NT2/D1 (cell line): Measurements from ENCODE around the gene LCORL.

Experiments
- SUZ12 ChIP-seq: IDR thresholded peaks from 2 replicates; pipeline ENCODE4 v1.6.1; 2011; ENCODE audit not compliant: insufficient read length, insufficient read depth; ENCODE audit errors: extremely low read depth
- YY1 ChIP-seq: IDR thresholded peaks from 2 replicates; pipeline ENCODE4 v1.6.1; 2011; ENCODE audit not compliant: insufficient read length, insufficient read depth
- ZNF274 ChIP-seq: IDR thresholded peaks from 2 replicates; pipeline ENCODE4 v1.6.1; 2011; ENCODE audit warnings: mild to moderate bottlenecking, low read depth, low read length

- TF ChIP-seq ZNF274 (no peak), SUZ12 (no peak), YY1 (no peak)
Measured at GRCh38 chr4:17875402-17876070, 146.0 kb downstream of the LCORL start.
